Middle frontal gyrus (tissue), 1 donor: ENCODE results near the gene IL17REL.

Experiments used
- DNase-seq: peaks from one replicate; pipeline ENCODE4 v3.0.0-alpha.2; 2015; ENCODE audit warnings: low spot score; ENCODE audit errors: extremely low spot score

Gene IL17REL

GRCh38 chr22:49968313-49968830, 44.2 kb downstream of the IL17REL start:
- DNase-seq, result no peak

- no peak for DNase-seq
Measured at GRCh38 chr22:49967706-49968208, 44.8 kb downstream of the IL17REL start.

- no peak for DNase-seq
Measured at GRCh38 chr22:49966774-49967705, 45.5 kb downstream of the IL17REL start.

- no peak for DNase-seq
Measured at GRCh38 chr22:49966041-49966773, 46.4 kb downstream of the IL17REL start.

GRCh38 chr22:49965091-49966040, 47.2 kb downstream of the IL17REL start:
- no peak for DNase-seq

- no peak for DNase-seq
Measured at GRCh38 chr22:49964136-49965090, 48.2 kb downstream of the IL17REL start.

GRCh38 chr22:49963647-49964026, 48.9 kb downstream of the IL17REL start:
- no peak for DNase-seq

GRCh38 chr22:49962751-49963646, 49.6 kb downstream of the IL17REL start:
- no peak for DNase-seq

- DNase-seq, result no peak
Measured at GRCh38 chr22:49962012-49962750, 50.4 kb downstream of the IL17REL start.

- no peak for DNase-seq
Measured at GRCh38 chr22:49961601-49962011, 51.0 kb downstream of the IL17REL start.

GRCh38 chr22:49961005-49961600, 51.5 kb downstream of the IL17REL start:
- DNase-seq, result no peak

GRCh38 chr22:49960159-49961004, 52.2 kb downstream of the IL17REL start, which contains the start of gene PIM3:
Gene PIM3, plus strand, starts transcription at chr22:49960772. Its CDS starts 176 bp downstream, at chr22:49960948.
- peak; percentile 95 for DNase-seq

- no peak for DNase-seq
Measured at GRCh38 chr22:49959782-49960158, 52.8 kb downstream of the IL17REL start.

GRCh38 chr22:49958931-49959781, 53.4 kb downstream of the IL17REL start:
- DNase-seq, result no peak

GRCh38 chr22:49958366-49958921, 54.1 kb downstream of the IL17REL start:
- DNase-seq, result no peak
